WI38 (cell line): ENCODE measurements around the gene ASS1.

ENCODE experiments used
- H3K4me3 ChIP-seq: 2 replicates; pipeline ENCODE4 v1.5.1; 2011; ENCODE audit warnings: low read depth, mild to moderate bottlenecking, control low read depth, low read length
- TF ChIP-seq, protein P1 (sequence below): IDR thresholded peaks from 2 replicates; pipeline ENCODE4 v1.5.1; 2012; ENCODE audit warnings: low read depth, mild to moderate bottlenecking, control low read depth, low read length

Gene ASS1

DNA sequence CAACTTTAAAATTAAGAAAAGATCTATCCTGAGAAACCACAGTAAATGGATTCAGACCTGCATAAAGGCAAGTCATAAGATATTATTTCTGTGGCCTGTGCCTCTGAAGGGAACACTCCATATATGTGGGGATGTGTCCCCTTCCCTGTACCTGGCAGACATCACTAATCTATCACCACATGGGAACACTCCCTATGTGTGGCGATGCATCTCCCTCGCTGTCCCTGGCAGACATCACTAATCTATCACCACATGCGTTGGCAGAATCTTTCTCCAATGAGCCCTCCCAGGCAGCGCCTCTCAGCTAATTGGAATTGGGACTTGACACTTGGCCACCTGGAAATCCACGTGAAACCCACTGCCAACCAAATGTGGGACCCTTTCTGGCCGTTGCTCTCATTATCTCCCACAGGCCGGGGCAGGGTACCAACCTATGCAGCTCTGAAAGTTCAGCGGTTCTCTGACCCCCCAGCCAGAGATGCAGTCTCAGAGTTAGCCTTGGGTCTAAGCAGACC is 25.2 kb upstream of the ASS1 start:
- TF ChIP-seq, protein P1, sequence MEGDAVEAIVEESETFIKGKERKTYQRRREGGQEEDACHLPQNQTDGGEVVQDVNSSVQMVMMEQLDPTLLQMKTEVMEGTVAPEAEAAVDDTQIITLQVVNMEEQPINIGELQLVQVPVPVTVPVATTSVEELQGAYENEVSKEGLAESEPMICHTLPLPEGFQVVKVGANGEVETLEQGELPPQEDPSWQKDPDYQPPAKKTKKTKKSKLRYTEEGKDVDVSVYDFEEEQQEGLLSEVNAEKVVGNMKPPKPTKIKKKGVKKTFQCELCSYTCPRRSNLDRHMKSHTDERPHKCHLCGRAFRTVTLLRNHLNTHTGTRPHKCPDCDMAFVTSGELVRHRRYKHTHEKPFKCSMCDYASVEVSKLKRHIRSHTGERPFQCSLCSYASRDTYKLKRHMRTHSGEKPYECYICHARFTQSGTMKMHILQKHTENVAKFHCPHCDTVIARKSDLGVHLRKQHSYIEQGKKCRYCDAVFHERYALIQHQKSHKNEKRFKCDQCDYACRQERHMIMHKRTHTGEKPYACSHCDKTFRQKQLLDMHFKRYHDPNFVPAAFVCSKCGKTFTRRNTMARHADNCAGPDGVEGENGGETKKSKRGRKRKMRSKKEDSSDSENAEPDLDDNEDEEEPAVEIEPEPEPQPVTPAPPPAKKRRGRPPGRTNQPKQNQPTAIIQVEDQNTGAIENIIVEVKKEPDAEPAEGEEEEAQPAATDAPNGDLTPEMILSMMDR, result no peak
- no peak overlapping the region for H3K4me3 ChIP-seq

DNA sequence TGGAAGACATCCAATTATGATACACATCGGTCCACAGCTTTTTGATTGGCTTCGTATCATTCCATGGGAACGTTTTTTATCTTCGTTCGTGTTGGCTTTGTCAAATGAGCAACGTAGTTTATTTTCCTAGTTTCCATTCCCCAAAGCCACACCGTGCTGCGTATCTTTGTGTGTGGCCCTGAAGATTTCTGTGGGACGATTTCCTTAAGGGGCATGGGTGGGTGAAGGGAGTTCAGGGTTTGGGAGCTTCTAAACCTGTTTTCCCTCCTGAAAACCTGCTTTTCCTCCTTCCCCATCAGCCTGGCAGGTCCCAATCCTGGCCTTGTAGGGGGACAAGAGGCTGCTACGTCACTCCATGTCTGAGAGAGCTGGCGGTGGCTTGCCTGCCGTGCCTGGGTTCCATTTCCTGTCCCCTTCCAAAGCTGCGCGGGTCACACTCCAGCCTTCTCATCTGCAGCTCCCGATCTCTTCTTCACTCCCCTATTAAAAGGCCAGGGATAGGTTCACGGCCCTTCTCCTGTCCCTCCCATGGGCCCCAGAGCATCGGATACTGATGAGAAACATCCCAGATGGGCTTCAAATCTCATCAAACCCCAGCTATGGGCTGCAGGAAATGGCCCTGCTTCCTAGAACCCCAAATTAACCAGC is 23.5 kb upstream of the ASS1 start:
- TF ChIP-seq, protein P1, result no peak
- H3K4me3 ChIP-seq, result no peak overlapping the region

DNA sequence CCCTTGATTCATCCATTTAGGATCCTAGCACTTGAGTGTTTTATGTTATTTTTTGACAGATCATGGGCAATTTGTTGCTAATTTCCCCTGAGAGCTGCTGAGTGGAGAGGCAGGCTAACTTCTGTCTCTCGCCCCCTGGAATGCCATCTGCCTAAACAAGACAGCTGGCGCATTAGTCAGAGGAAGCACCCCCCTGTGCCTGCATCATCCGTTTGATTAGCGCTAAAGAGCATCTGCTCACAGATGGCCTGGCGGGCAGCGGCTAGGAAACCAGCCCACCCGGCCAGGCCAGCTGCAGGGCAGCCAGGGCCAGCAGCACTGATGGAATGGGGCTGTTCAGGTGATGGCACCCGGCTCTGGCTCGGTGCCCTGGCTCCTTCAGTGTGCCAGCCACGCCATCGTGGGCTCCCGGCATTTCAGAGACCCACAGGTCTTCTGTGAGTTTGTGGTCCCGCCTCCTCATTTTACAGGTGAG is 22.9 kb upstream of the ASS1 start:
- no peak overlapping the region for H3K4me3 ChIP-seq
- TF ChIP-seq, protein P1, result no peak

DNA sequence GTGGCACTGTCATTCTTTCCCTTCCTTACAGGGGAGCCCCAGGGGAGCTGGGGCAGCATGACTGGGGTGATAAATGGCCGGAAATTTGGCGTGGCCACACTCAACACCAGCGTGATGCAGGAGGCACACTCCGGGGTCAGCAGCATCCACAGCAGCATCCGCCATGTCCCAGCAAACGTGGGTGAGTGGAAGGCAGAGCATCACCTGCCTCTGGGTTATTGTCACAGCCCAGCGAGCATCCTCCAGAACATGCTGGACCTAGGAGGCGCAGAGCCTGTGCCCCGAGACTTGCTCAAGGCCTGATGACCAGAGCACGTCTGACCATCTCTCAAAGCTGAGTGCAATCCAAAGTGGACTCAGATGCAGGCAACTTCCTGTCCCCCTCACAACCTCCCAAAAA is 22.2 kb upstream of the ASS1 start:
- TF ChIP-seq, protein P1, result no peak
- H3K4me3 ChIP-seq, result no peak overlapping the region

DNA sequence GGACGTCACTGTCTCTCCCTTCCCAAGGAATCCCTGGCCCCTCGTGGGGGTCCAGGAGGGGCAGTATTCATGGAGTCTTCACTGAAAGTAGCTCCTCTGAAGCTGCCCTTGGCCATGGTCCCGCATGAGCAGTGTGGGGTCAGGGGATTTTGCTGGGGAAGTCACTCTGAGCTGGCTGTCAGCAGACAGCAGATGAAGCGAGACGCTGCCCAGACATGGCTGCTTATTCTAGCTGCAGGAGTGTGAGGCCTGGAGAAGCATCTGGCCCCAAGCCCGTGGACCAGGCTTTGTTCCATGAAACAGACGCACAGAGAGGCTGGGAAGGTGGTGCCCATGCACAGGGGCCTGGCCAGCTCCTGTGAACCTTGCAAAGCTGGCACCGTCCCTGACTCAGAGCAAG is 21.5 kb upstream of the ASS1 start:
- TF ChIP-seq, protein P1, result no peak
- H3K4me3 ChIP-seq, result no peak overlapping the region

DNA sequence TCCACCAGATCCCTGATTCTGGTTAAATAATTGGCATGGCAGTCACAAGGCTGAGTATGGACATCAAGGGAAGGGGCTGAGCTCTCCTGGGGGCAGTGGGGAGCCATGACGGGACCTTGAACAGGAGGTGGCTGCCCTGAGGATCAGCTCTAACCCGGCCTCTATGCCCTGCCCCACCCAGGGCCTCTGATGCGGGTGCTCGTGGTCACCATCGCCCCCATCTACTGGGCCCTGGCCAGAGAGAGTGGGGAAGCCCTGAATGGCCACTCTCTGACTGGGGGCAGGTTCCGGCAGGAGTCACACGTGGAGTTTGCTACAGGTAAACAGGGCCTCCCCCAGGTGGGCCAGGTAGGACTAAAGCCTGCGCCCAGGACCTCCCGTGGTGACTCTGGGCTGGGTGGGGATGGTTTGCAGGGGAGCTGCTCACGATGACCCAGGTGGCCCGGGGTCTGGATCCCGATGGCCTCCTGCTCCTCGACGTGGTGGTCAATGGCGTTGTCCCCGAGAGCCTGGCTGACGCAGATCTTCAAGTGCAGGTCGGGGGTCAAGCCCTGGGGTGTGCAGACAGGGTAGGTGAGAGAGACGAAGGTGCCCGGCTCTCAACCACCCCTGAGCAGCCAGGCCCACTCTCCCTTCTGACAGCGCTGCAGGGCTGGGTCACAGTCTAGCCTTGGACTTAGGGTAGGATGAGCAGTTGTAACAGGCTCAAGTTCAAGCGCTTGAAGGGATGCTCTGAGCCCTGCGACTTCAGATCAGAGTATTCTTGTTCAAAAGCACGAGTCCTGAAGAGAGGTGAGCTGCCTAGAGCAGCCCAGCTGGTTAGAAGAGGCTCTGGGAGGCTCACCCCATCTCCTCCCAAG is 19.9 kb upstream of the ASS1 start:
- no peak overlapping the region for H3K4me3 ChIP-seq
- TF ChIP-seq, protein P1, result no peak
